Activated naive CD4-positive, alpha-beta T cell treated with anti-CD3 and anti-CD28 coated beads, Interleukin-2, amount 10 ng/mL, durations not matched to agents 7 days and 5 days (primary cell): ENCODE results near the gene FANCI.
"Not testable (repeated sequence)": the region's sequence is repeated elsewhere in the genome, so short reads cannot be mapped to it uniquely, and the experiment has no call there.

Experiments used
- CTCF ChIA-PET: fragments of 350-600 bp; sonication (Branson Sonifier 250); formaldehyde crosslinking; loops from one replicate; lab custom pipeline; 2021; ENCODE audit warnings: antibody characterized with exemption; lab: Charles Lee
- DNase-seq: peaks from one replicate; pipeline ENCODE4 v3.0.0-alpha.2; 2020
- H3K27ac Mint-ChIP-seq: one replicate; pipeline ENCODE4 v1.8.0; 2021; ENCODE audit warnings: mild to moderate bottlenecking, moderate library complexity, mixed read lengths
- H3K27me3 Mint-ChIP-seq: one replicate; pipeline ENCODE4 v1.8.0; 2021; ENCODE audit warnings: mild to moderate bottlenecking, mixed read lengths
- H3K36me3 Mint-ChIP-seq: one replicate; pipeline ENCODE4 v1.8.0; 2021; ENCODE audit warnings: mixed read lengths
- H3K4me1 Mint-ChIP-seq: one replicate; pipeline ENCODE4 v1.8.0; 2021; ENCODE audit warnings: mixed read lengths
- H3K4me3 Mint-ChIP-seq: one replicate; pipeline ENCODE4 v1.8.0; 2021; ENCODE audit warnings: mild to moderate bottlenecking, moderate library complexity, mixed read lengths
- H3K9me3 Mint-ChIP-seq: one replicate; pipeline ENCODE4 v1.8.0; 2021; ENCODE audit warnings: mixed read lengths

FANCI gene

GRCh38 chr15:89239883-89240810 lies 3.6 kb upstream of the FANCI start:
- not testable (repeated sequence) for H3K4me3 Mint-ChIP-seq, H3K9me3 Mint-ChIP-seq, H3K27ac Mint-ChIP-seq, H3K36me3 Mint-ChIP-seq, DNase-seq
- peaks cover 19% of the 10 kb centered on the region for H3K4me1 Mint-ChIP-seq
- H3K27me3 Mint-ChIP-seq: peaks cover 37% of the 10 kb centered on the region
- CTCF ChIA-PET: interaction anchor here (0.9 to 1.3 kb wide), 3 partner anchors 16 to 62 kb away, joined by 3 read pairs; no protein-coding TSS in a partner anchor

GRCh38 chr15:89243046-89243690 lies 611 bp upstream of the FANCI start:
- DNase-seq: peak; percentile 23
- Mint-ChIP-seq H3K36me3 (peaks cover 28% of the 10 kb centered on the region), H3K4me1 (peaks cover 43% of the 10 kb centered on the region), H3K4me3 (peak overlapping the region; percentile 99), H3K9me3 (no peaks in the 10 kb centered on the region), H3K27me3 (peaks cover 30% of the 10 kb centered on the region), H3K27ac (peak overlapping the region; percentile 96)
- CTCF ChIA-PET: interaction anchor here (0.9 to 1.6 kb wide), 3 partner anchors 36 to 186 kb away, joined by 3 to 7 read pairs (median 5); no protein-coding TSS in a partner anchor

- peak overlapping the region; percentile 99 for H3K4me3 Mint-ChIP-seq
- peaks cover 20% of the 10 kb centered on the region for H3K27me3 Mint-ChIP-seq
- H3K27ac Mint-ChIP-seq: peak overlapping the region; percentile 96
- peaks cover 50% of the 10 kb centered on the region for H3K4me1 Mint-ChIP-seq
- CTCF ChIA-PET: interaction anchor here (0.8 to 3.1 kb wide), 3 partner anchors 38 to 187 kb away, joined by 3 to 19 read pairs (median 4); no protein-coding TSS in a partner anchor
- no peak for DNase-seq
- peaks cover 38% of the 10 kb centered on the region for H3K36me3 Mint-ChIP-seq
- peaks cover 2% of the 10 kb centered on the region for H3K9me3 Mint-ChIP-seq
Measured at GRCh38 chr15:89244574-89244903, 760 bp downstream of the FANCI start.

GRCh38 chr15:89247446-89247845 lies 3.7 kb downstream of the FANCI start:
- Mint-ChIP-seq H3K36me3 (peaks cover 57% of the 10 kb centered on the region), H3K4me3 (no peak overlapping the region), H3K27ac (no peak overlapping the region), H3K9me3 (peaks cover 3% of the 10 kb centered on the region), H3K4me1 (peaks cover 60% of the 10 kb centered on the region), H3K27me3 (peaks cover 14% of the 10 kb centered on the region)
- CTCF ChIA-PET: interaction anchor here (1.0 to 3.1 kb wide), 2 partner anchors 41 to 117 kb away, joined by 3 to 19 read pairs; no protein-coding TSS in a partner anchor
- DNase-seq: no peak

GRCh38 chr15:89248584-89248983 lies 4.8 kb downstream of the FANCI start:
- Mint-ChIP-seq H3K27me3 (peaks cover 3% of the 10 kb centered on the region), H3K4me1 (peaks cover 51% of the 10 kb centered on the region), H3K27ac (no peak overlapping the region), H3K4me3 (no peak overlapping the region), H3K9me3 (peaks cover 3% of the 10 kb centered on the region), H3K36me3 (peaks cover 63% of the 10 kb centered on the region)
- CTCF ChIA-PET: interaction anchor here (0.7 kb wide), 1 partner anchor 344 kb away, joined by 3 read pairs; no protein-coding TSS in a partner anchor
- no peak for DNase-seq

GRCh38 chr15:89250142-89250541 lies 6.4 kb downstream of the FANCI start:
- H3K4me3 Mint-ChIP-seq, DNase-seq, H3K27me3 Mint-ChIP-seq, H3K9me3 Mint-ChIP-seq, CTCF ChIA-PET: not testable (repeated sequence)
- peaks cover 63% of the 10 kb centered on the region for H3K36me3 Mint-ChIP-seq
- peaks cover 43% of the 10 kb centered on the region for H3K4me1 Mint-ChIP-seq
- H3K27ac Mint-ChIP-seq: peak overlapping the region; percentile 45

GRCh38 chr15:89277281-89277680 lies 33.5 kb downstream of the FANCI start:
- H3K4me3 Mint-ChIP-seq, DNase-seq, H3K27me3 Mint-ChIP-seq, H3K27ac Mint-ChIP-seq, H3K9me3 Mint-ChIP-seq, H3K4me1 Mint-ChIP-seq: not testable (repeated sequence)
- peaks cover 43% of the 10 kb centered on the region for H3K36me3 Mint-ChIP-seq
- CTCF ChIA-PET: interaction anchor here (1.4 to 2.6 kb wide), 3 partner anchors 13 to 71 kb away, joined by 4 to 5 read pairs (median 5); no protein-coding TSS in a partner anchor

GRCh38 chr15:89278307-89278706 lies 34.5 kb downstream of the FANCI start:
- no peaks in the 10 kb centered on the region for H3K4me1 Mint-ChIP-seq
- no peak overlapping the region for H3K27ac Mint-ChIP-seq
- H3K9me3 Mint-ChIP-seq: no peaks in the 10 kb centered on the region

GRCh38 chr15:89282631-89283030 lies 38.9 kb downstream of the FANCI start:
- no peaks in the 10 kb centered on the region for H3K27me3 Mint-ChIP-seq
- no peaks in the 10 kb centered on the region for H3K4me1 Mint-ChIP-seq
- H3K9me3 Mint-ChIP-seq: no peaks in the 10 kb centered on the region
- CTCF ChIA-PET: no interaction called here
- no peak overlapping the region for H3K4me3 Mint-ChIP-seq
- H3K36me3 Mint-ChIP-seq: peaks cover 56% of the 10 kb centered on the region
- no peak overlapping the region for H3K27ac Mint-ChIP-seq
- DNase-seq: no peak

More at GRCh38 chr15:89278307-89278706, 34.5 kb downstream of the FANCI start:
- Mint-ChIP-seq H3K27me3 (no peaks in the 10 kb centered on the region), H3K4me3 (no peak overlapping the region), H3K36me3 (peaks cover 50% of the 10 kb centered on the region)
- CTCF ChIA-PET: interaction anchor here (1.0 kb wide), 1 partner anchor 24 kb away, joined by 3 read pairs; no protein-coding TSS in a partner anchor
- no peak for DNase-seq

GRCh38 chr15:89283201-89283600 lies 39.4 kb downstream of the FANCI start:
- Mint-ChIP-seq H3K9me3 (no peaks in the 10 kb centered on the region), H3K27ac (no peak overlapping the region), H3K4me1 (no peaks in the 10 kb centered on the region), H3K27me3 (no peaks in the 10 kb centered on the region), H3K36me3 (peaks cover 55% of the 10 kb centered on the region), H3K4me3 (no peak overlapping the region)
- CTCF ChIA-PET: no interaction called here
- no peak for DNase-seq

- CTCF ChIA-PET: interaction anchor here (1.3 to 1.6 kb wide), 2 partner anchors 9 to 16 kb away, joined by 3 to 5 read pairs; no protein-coding TSS in a partner anchor
- no peak for DNase-seq
- H3K36me3 Mint-ChIP-seq: peaks cover 72% of the 10 kb centered on the region
- no peaks in the 10 kb centered on the region for H3K4me1 Mint-ChIP-seq
- no peak overlapping the region for H3K4me3 Mint-ChIP-seq
- H3K27me3 Mint-ChIP-seq: no peaks in the 10 kb centered on the region
- no peaks in the 10 kb centered on the region for H3K9me3 Mint-ChIP-seq
- H3K27ac Mint-ChIP-seq: no peak overlapping the region
Measured at GRCh38 chr15:89291934-89292438, 48.2 kb downstream of the FANCI start.

GRCh38 chr15:89293012-89293411 lies 49.2 kb downstream of the FANCI start:
- Mint-ChIP-seq H3K4me1 (peaks cover 3% of the 10 kb centered on the region), H3K27me3 (no peaks in the 10 kb centered on the region), H3K9me3 (no peaks in the 10 kb centered on the region), H3K36me3 (peaks cover 72% of the 10 kb centered on the region), H3K4me3 (no peak overlapping the region), H3K27ac (no peak overlapping the region)
- no peak for DNase-seq
- CTCF ChIA-PET: interaction anchor here (1.3 to 1.6 kb wide), 3 partner anchors 13 to 86 kb away, joined by 3 to 5 read pairs (median 5); no protein-coding TSS in a partner anchor

- no peak for DNase-seq
- Mint-ChIP-seq H3K4me3 (no peak overlapping the region), H3K36me3 (peaks cover 73% of the 10 kb centered on the region), H3K4me1 (peaks cover 16% of the 10 kb centered on the region), H3K27ac (no peak overlapping the region), H3K9me3 (no peaks in the 10 kb centered on the region), H3K27me3 (no peaks in the 10 kb centered on the region)
- CTCF ChIA-PET: interaction anchor here (1.0 to 3.4 kb wide), 3 partner anchors 8 to 94 kb away, joined by 3 to 21 read pairs (median 3); no protein-coding TSS in a partner anchor
Measured at GRCh38 chr15:89299896-89300295, 56.1 kb downstream of the FANCI start.
